ENCODE measurements around the gene PSMB10.
"Not testable (repeated sequence)": the region's sequence is repeated elsewhere in the genome, so short reads cannot be mapped to it uniquely, and the experiment has no call there.

PSMB10 gene

GRCh38 chr16:67939507-67940445, 3.1 kb upstream of the PSMB10 start:
- peak overlapping the region; percentile 83 for H3K27ac Mint-ChIP-seq
- H3K4me1 Mint-ChIP-seq: peaks cover 43% of the 10 kb centered on the region
- H3K9me3 Mint-ChIP-seq: no peaks in the 10 kb centered on the region
- H3K4me3 Mint-ChIP-seq: no peak overlapping the region
- DNase-seq (ENCODE audit: low spot score in 2 of 2) (no peak), ATAC-seq (no peak)
- H3K36me3 Mint-ChIP-seq: peaks cover 54% of the 10 kb centered on the region

- ATAC-seq; DNase-seq (ENCODE audit: low spot score in 2 of 2); H3K9me3 Mint-ChIP-seq: not testable (repeated sequence)
- H3K4me1 Mint-ChIP-seq: peaks cover 53% of the 10 kb centered on the region
- H3K27ac Mint-ChIP-seq: peak overlapping the region; percentile 100
- H3K4me3 Mint-ChIP-seq: peak overlapping the region; percentile 100
- peaks cover 69% of the 10 kb centered on the region for H3K36me3 Mint-ChIP-seq
These were observed 1.1 kb upstream of the PSMB10 start for GRCh38 chr16:67937713-67938112.

- DNase-seq (ENCODE audit: low spot score in 2 of 2): no peak
- peak overlapping the region; percentile 100 for H3K27ac Mint-ChIP-seq
- H3K4me3 Mint-ChIP-seq: peak overlapping the region; percentile 100
- H3K9me3 Mint-ChIP-seq: no peaks in the 10 kb centered on the region
- peaks cover 72% of the 10 kb centered on the region for H3K36me3 Mint-ChIP-seq
- ATAC-seq: peak; percentile 69
- peaks cover 49% of the 10 kb centered on the region for H3K4me1 Mint-ChIP-seq
These were observed 393 bp upstream of the PSMB10 start for GRCh38 chr16:67936880-67937605.

- DNase-seq (ENCODE audit: low spot score in 2 of 2): peak; percentile 72 to 92
- peak overlapping the region; percentile 100 for H3K27ac Mint-ChIP-seq
- peaks cover 82% of the 10 kb centered on the region for H3K36me3 Mint-ChIP-seq
- H3K4me1 Mint-ChIP-seq: peaks cover 42% of the 10 kb centered on the region
- ATAC-seq: peak; percentile 95
- no peaks in the 10 kb centered on the region for H3K9me3 Mint-ChIP-seq
- H3K4me3 Mint-ChIP-seq: peak overlapping the region; percentile 100
These were observed 1.1 kb downstream of the PSMB10 start for GRCh38 chr16:67935402-67936123.

- Mint-ChIP-seq H3K9me3 (no peaks in the 10 kb centered on the region), H3K27ac (peak overlapping the region; percentile 100), H3K4me1 (peaks cover 38% of the 10 kb centered on the region), H3K36me3 (peaks cover 86% of the 10 kb centered on the region), H3K4me3 (peak overlapping the region; percentile 100)
- DNase-seq (ENCODE audit: low spot score in 2 of 2) (no peak), ATAC-seq (no peak)
These were observed 1.6 kb downstream of the PSMB10 start for GRCh38 chr16:67935101-67935401.

- peaks cover 89% of the 10 kb centered on the region for H3K36me3 Mint-ChIP-seq
- no peak for DNase-seq (ENCODE audit: low spot score in 2 of 2)
- peak overlapping the region; percentile 100 for H3K4me3 Mint-ChIP-seq
- no peak for ATAC-seq
- H3K4me1 Mint-ChIP-seq: peaks cover 33% of the 10 kb centered on the region
- peak overlapping the region; percentile 100 for H3K27ac Mint-ChIP-seq
- H3K9me3 Mint-ChIP-seq: no peaks in the 10 kb centered on the region
These were observed 2.1 kb downstream of the PSMB10 start for GRCh38 chr16:67934306-67935100.

- Mint-ChIP-seq H3K27ac (peak overlapping the region; percentile 80), H3K4me1 (peaks cover 33% of the 10 kb centered on the region), H3K9me3 (no peaks in the 10 kb centered on the region), H3K36me3 (peaks cover 85% of the 10 kb centered on the region), H3K4me3 (peak overlapping the region; percentile 100)
- DNase-seq (ENCODE audit: low spot score in 2 of 2) (no peak), ATAC-seq (no peak)
These were observed 2.8 kb downstream of the PSMB10 start for GRCh38 chr16:67933805-67934204.

- Mint-ChIP-seq H3K4me3 (no peak overlapping the region), H3K4me1 (peaks cover 41% of the 10 kb centered on the region), H3K36me3 (peaks cover 91% of the 10 kb centered on the region), H3K27ac (peak overlapping the region; percentile 79), H3K9me3 (no peaks in the 10 kb centered on the region)
- no peak for DNase-seq (ENCODE audit: low spot score in 2 of 2)
- ATAC-seq: no peak
These were observed 4.2 kb downstream of the PSMB10 start for GRCh38 chr16:67932462-67932840.

GRCh38 chr16:67931712-67932461, 4.8 kb downstream of the PSMB10 start, which contains the start of gene CTRL:
Gene CTRL, minus strand, starts transcription at chr16:67931862. Its CDS starts 10 bp downstream, at chr16:67931852.
- peaks cover 88% of the 10 kb centered on the region for H3K36me3 Mint-ChIP-seq
- ATAC-seq: no peak
- H3K27ac Mint-ChIP-seq: peak within 1 kb of the TSS; percentile 79

GRCh38 chr16:67930678-67931211, 5.9 kb downstream of the PSMB10 start:
- no peak for DNase-seq (ENCODE audit: low spot score in 2 of 2)
- Mint-ChIP-seq H3K4me3 (no peak overlapping the region), H3K36me3 (peaks cover 77% of the 10 kb centered on the region)

More at GRCh38 chr16:67931712-67932461, 4.8 kb downstream of the PSMB10 start, which contains the start of gene CTRL:
- H3K4me3 Mint-ChIP-seq: no peak within 1 kb of the TSS
- DNase-seq (ENCODE audit: low spot score in 2 of 2): no peak
- no peaks in the 10 kb centered on the region for H3K9me3 Mint-ChIP-seq
- H3K4me1 Mint-ChIP-seq: peaks cover 35% of the 10 kb centered on the region

GRCh38 chr16:67930191-67930590, 6.5 kb downstream of the PSMB10 start:
- no peak for ATAC-seq
- Mint-ChIP-seq H3K27ac (peak overlapping the region; percentile 79), H3K9me3 (no peaks in the 10 kb centered on the region), H3K4me1 (peaks cover 24% of the 10 kb centered on the region), H3K36me3 (peaks cover 71% of the 10 kb centered on the region), H3K4me3 (no peak overlapping the region)
- DNase-seq (ENCODE audit: low spot score in 2 of 2): no peak

More at GRCh38 chr16:67930678-67931211, 5.9 kb downstream of the PSMB10 start:
- no peaks in the 10 kb centered on the region for H3K9me3 Mint-ChIP-seq
- peaks cover 29% of the 10 kb centered on the region for H3K4me1 Mint-ChIP-seq
- ATAC-seq: no peak
- peak overlapping the region; percentile 79 for H3K27ac Mint-ChIP-seq

- Mint-ChIP-seq H3K36me3 (peaks cover 57% of the 10 kb centered on the region), H3K4me3 (no peak overlapping the region), H3K27ac (peak overlapping the region; percentile 92), H3K9me3 (no peaks in the 10 kb centered on the region), H3K4me1 (peaks cover 11% of the 10 kb centered on the region)
- peak; percentile 64 to 87 for DNase-seq (ENCODE audit: low spot score in 2 of 2)
- peak; percentile 81 for ATAC-seq
These were observed 7.9 kb downstream of the PSMB10 start for GRCh38 chr16:67928561-67929364.

- H3K4me3 Mint-ChIP-seq: no peak overlapping the region
- peaks cover 51% of the 10 kb centered on the region for H3K36me3 Mint-ChIP-seq
- H3K27ac Mint-ChIP-seq: peak overlapping the region; percentile 92
- peaks cover 9% of the 10 kb centered on the region for H3K4me1 Mint-ChIP-seq
- DNase-seq (ENCODE audit: low spot score in 2 of 2): no peak
- H3K9me3 Mint-ChIP-seq: no peaks in the 10 kb centered on the region
- ATAC-seq: no peak
These were observed 8.5 kb downstream of the PSMB10 start for GRCh38 chr16:67928147-67928546.
